ENCODE data around the gene KRTAP10-6.

- TF ChIP-seq CTCF (IDR thresholded peaks at IDR 0.05) (no peak), POLR2AphosphoS5 (IDR thresholded peaks at IDR 0.05) (no peak), POLR2A (IDR thresholded peaks at IDR 0.05) (no peak)
Measured at GRCh38 chr21:44640761-44641160, 48.5 kb upstream of the KRTAP10-6 start.
